Activated T-helper 1 cell treated with anti-CD3 and anti-CD28 coated beads, Interleukin-2, amount 50 U/mL, for 16 hours (primary cell): ENCODE results near the gene FLNB.

ENCODE experiments used
- DNase-seq, 2 donors: peaks; one replicate each; pipeline ENCODE4 v3.0.0-alpha.2; 2020; ENCODE audit warnings: low read depth in 1 of 2, low spot score in 1 of 2

FLNB gene

GRCh38 chr3:58179235-58180098 is 171.2 kb downstream of the FLNB start:
- DNase-seq = no peak

DNA sequence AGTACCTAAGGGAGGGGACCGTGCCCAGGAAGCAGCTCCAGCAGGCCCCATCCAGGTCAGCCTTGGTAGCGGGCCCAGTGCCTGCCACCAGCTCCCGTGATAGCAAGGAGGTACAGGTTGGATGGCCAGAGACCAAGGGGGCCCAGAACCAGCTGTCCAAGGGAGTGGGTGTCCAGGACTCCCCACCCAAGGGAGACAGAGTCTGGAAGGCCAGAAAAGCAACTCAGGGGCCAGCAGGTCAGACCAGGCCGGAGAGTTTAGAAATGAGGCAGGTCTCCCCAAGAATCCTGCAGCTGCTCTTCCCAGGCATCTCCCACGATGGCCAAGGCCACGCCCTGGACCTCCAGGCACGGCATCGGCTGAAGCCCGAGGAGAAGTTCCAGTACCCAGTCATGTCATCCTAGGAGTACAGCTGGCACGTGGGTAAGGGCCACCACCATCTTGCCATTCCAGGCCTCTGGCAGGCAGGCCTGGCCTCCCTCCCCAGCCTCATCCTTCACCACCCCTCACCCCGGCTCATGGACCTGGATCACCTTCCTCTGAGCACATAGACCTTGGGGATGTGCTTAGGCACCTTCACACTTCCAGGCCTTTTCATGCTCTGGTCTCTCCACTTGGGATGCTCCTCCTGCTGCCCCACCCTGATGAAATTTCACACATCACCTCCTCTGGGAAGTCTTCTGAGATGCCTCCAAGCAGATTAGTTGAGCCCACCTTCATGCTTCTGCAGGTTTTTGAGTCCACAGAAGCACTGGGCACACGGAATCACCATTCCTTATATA is 172.1 kb downstream of the FLNB start:
- DNase-seq = no peak

DNA sequence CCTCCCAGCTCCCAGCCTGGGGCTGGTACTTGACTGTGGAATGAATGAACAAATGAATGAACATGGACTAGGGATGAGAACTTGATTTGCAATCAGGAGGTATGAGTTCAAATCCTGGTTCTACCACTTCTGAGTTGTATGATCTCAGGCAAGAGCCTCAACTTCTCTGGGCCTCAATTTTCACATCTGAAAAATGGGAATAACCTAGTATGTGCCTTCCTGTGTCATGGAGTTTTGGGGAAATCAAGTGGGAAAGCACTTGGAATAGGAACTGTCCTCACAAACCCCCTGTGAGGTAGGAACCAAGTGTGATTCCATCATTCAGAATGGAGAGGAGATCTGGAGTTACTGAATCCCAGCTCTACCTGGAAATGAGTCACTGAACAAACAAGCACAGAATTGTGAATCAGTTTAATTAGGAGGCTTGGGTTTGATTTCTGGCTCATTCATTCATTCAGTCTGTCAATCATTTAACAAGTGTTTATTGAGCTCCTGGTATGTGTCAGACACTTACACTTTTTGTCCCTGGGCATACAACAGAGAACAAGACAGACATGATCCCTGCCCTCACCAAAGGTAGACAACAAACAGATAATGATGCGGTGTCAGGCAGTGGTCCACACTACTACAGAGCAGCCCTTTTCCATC is 172.8 kb downstream of the FLNB start:
- DNase-seq = no peak

- DNase-seq = no peak
Observed at GRCh38 chr3:58183221-58183620, 175.0 kb downstream of the FLNB start.

DNA sequence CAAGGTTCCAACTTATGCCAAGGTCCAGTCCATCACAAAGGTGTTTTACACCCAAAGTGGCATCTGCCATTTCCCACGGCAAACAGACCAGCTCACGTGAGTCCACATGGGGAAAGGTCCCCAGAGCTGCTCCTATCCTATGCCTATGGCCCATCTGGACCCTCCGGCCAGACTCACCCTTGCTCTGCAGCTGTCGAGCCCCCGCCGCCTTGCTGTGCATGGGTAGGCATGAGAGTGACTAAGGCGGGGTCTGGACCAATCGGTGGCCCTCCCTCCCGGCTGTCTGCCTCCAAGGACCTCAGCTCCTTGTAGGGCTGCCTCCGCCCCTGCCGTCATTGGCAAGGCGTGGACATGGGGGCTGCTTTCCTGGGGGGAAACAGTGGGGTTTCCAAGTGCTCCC is 175.7 kb downstream of the FLNB start:
- no peak for DNase-seq

DNA sequence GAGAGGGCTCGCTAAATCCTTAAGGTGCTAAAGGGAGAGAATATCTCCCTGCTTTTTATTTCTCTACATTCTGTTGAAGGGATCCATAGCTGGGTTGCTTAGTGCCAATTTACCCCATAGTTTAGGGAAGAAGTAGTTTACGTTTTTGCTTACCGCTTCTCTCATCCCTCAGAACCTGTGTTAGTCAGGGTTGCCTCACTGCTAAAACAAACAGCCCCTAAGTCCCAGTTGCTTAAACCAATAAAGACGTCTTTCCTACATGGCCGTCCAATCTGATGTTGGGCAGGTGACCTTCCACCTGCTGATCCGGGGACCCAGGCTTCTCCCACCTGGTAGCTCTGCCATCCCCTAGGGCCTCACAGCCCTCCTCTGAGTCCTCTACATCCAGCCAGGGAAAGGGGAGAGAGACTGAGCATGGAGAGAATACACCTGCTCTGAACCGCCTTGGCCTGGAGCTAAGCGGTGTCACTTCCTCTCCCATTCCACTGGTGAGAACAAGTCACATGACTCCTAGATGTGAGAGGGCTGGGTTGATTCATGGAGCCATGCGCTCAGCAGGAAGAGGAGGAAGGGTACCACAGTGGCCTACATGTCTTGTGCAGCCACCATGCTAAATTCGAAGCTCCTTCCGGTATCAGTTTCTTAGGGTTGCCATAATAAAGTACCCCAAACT is 176.2 kb downstream of the FLNB start:
- DNase-seq = no peak

DNA sequence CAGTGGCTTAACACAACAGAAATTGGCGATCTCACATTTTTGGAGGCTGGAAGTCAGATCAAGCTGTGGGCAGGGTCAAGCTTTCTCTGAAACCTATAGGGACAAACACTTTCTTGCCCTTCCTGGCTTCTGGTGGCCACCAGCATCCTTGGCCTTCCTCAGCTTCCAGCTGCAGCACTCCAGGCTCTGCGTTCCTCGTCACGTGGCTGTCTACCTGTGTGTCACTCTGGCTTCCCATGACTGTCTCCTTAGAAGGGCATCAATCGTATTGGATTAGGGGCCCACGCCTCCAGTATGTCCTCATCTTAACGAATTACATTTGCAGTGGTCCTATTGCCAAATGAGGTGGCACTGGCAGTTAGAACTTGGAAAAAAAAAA is 176.7 kb downstream of the FLNB start:
- no peak for DNase-seq

DNA sequence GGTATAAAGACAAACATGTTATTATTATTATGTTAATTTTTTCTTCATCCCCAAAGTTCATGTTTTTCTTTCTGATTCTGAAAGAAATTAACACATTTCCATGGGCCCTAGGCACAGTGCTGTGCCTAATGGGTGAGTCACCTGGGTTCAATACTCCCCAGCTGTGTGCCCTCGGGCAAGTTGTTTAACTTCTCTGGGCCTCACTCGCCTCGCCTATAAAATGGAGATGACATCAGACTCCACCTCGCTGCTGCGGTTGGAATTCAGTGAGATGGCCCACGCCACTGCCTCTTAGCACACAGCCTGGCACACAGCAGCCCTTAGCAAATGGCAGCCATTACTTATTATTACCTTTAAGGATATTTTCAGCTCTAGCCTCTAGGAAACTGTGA is 179.9 kb downstream of the FLNB start:
- DNase-seq = no peak

GRCh38 chr3:58188921-58189451 is 180.8 kb downstream of the FLNB start:
- DNase-seq = no peak

GRCh38 chr3:58189691-58190090 is 181.5 kb downstream of the FLNB start:
- DNase-seq = no peak

DNA sequence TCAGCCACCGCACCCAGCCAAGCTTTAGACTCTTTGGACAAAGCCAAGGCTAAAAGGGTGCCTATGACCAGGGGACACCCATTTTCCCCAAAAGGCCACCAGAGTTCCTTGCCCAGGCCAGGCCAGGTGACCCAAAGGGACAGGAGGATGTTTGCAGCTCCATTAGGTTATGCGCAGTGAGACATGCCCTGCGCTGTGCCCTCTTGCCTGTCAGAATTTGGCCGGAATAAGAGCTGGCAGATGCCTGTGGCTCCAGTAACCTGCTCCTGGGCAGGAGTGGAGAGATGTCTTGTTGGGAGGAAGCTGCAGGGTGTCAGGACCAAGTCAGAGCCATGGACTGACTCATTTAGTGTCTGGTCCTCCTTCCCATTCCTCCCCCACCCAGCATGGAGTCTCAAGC is 182.1 kb downstream of the FLNB start:
- DNase-seq = no peak

DNA sequence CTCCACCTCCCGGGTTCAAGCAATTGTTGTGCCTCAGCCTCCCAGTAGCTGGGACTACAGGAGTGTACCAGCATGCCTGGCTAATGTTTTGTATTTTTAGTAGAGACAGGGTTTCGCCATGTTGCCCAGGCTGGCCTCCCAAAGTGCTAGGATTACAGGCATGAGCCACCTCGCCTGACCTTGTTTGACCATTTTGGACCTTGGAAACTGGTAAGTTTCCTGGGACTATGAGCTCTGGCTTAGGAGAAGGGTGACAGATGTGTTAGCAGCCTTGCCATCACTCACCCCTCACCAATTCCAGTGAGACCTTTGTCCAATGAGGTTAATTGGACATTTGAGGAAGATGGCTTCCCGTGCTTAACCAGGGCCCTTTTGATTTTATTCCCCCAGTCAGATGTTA is 182.7 kb downstream of the FLNB start:
- no peak for DNase-seq

GRCh38 chr3:58191361-58191991 is 183.3 kb downstream of the FLNB start:
- DNase-seq = no peak

- no peak for DNase-seq
Observed at GRCh38 chr3:58192069-58192468, 183.8 kb downstream of the FLNB start.

GRCh38 chr3:58193682-58194407 is 185.6 kb downstream of the FLNB start:
- no peak for DNase-seq

- DNase-seq = no peak
Observed at GRCh38 chr3:58197588-58197987, 189.4 kb downstream of the FLNB start.

- no peak for DNase-seq
Observed at GRCh38 chr3:58198362-58198761, 190.1 kb downstream of the FLNB start.

GRCh38 chr3:58198804-58199203 is 190.6 kb downstream of the FLNB start:
- DNase-seq = no peak

DNA sequence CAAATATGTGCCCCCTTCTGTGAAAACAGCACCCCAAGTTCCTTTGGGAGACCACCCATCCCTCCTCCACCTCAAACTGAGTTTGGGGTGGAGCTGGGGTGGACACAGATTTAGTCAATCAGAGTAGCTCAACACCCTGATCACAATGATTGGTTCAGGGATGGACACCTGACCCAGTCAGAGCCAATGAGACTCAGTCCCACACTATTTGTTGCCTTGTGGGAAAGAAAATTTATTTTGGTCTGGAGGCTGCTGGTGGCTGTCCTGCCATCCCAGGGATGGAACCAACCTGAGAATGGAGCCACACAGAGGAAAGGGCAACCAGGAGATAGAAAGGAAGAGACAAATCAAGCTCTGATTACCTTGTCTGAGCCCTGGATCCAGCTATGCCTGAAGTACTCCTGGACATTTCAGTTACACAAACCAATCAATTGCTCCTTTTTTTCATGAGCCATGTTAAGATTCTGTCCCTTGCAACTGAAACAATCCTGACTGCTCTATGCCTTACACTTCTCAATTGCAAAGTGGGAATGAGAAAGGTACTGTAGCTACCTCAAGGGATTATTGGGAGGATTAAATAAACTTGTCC is 192.0 kb downstream of the FLNB start:
- no peak for DNase-seq
